Myocyte (in vitro differentiated cells): ENCODE results near the gene ITPKC. TPM values are rescaled to one million over a fixed set of nuclear protein-coding genes. Genes with fewer than 3 reads are reported as not detected.

Source experiments
- DNase-seq: peaks from one replicate; pipeline ENCODE4 v3.0.0-alpha.2; 2012; ENCODE audit warnings: low read depth
- total RNA-seq: library from RNA; depleted of rRNA; stranded (reverse); fragments of >200 nt; gene quantifications from 2 replicates; pipeline ENCODE4 v1.2.3, GENCODE V29; 2014

ITPKC gene
- total RNA-seq, 1 donor from 2014 or later: 15.6 TPM

GRCh38 chr19:40786060-40787037 lies 69.4 kb downstream of the ITPKC start:
- DNase-seq: no peak

Other genes with a start within 250 kb of the ITPKC start
- 27.8 and 32.2 TPM in 2 replicates for gene SHKBP1, start 140.2 kb upstream of the ITPKC start, total RNA-seq
- gene LTBP4, start 115.7 kb upstream of the ITPKC start, total RNA-seq: 3.7 and 11.0 TPM in 2 replicates
- 75.4 and 112 TPM in 2 replicates for gene NUMBL, start 26.5 kb upstream of the ITPKC start, total RNA-seq
- gene COQ8B, start 226 bp upstream of the ITPKC start, total RNA-seq: 72.4 and 109 TPM in 2 replicates
- 2.2 and 3.6 TPM in 2 replicates for gene ACTMAP, start 33.4 kb downstream of the ITPKC start, total RNA-seq
- 37.3 and 52.8 TPM in 2 replicates for gene SNRPA, start 34.1 kb downstream of the ITPKC start, total RNA-seq
- not detected in 2 replicates for gene MIA, start 58.4 kb downstream of the ITPKC start, total RNA-seq
- gene RAB4B, start 61.1 kb downstream of the ITPKC start, total RNA-seq: 19.6 and 21.4 TPM in 2 replicates
- gene EGLN2, start 82.1 kb downstream of the ITPKC start, total RNA-seq: 59.3 and 65.8 TPM in 2 replicates
- gene CYP2A6, start 133.3 kb downstream of the ITPKC start, total RNA-seq: not detected in 2 replicates
- gene CYP2A7, start 165.1 kb downstream of the ITPKC start, total RNA-seq: not detected in 2 replicates